GM21529 (cell line): ENCODE data around the gene RAB8B.

Experiments
- ATAC-seq: cut with Tn5 transposase; IDR thresholded peaks from one replicate; pipeline ENCODE4 v1.9.1; 2021; ENCODE audit not compliant: unreplicated experiment

Gene RAB8B

GRCh38 chr15:63188926-63189871, at the start of gene RAB8B:
RAB8B (plus strand) TSS chr15:63189606; CDS start chr15:63189625, 19 bp downstream.
- peak; percentile 68 for ATAC-seq

- ATAC-seq = no peak
Observed at GRCh38 chr15:63140936-63141335, 48.5 kb upstream of the RAB8B start.

GRCh38 chr15:63145426-63145825, 44.0 kb upstream of the RAB8B start:
- no peak for ATAC-seq

DNA sequence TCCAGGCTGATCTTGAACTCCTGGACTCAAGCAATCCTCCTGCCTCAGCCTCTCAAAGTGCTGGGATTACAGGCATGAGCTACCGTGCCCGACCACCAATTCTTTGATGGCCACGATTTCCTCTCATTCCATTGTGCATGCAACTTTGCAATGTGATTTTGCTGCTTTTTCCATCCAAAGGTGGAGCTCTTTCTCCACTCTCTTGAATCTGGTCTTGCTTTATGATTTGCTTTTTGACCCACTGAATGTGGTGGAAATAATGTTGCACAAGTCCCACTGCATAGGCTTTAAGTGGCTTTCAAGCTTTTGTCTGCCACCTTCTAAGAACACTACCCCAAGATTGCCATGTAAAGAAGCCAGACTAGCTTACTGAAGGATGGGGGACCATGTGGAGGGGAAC, 42.7 kb upstream of the RAB8B start:
- ATAC-seq = no peak

DNA sequence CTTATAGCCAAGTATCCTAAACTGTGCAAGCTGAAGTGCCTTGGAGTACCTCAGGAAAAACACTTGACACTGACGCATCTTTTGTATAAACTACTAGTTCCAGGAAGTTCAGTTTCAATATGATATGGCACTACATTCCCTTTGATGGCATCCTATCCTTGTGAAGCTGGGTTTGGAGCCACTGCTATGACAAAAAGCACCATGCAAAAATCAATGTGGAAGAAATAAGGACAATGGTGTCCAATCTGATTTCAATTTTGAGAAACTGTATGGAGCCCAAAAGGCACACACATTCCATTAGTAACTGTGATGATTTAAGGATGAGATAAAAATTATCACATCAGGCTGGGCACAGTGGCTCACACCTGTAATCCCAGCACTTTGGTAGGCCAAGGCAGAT, 37.7 kb upstream of the RAB8B start:
- no peak for ATAC-seq

DNA sequence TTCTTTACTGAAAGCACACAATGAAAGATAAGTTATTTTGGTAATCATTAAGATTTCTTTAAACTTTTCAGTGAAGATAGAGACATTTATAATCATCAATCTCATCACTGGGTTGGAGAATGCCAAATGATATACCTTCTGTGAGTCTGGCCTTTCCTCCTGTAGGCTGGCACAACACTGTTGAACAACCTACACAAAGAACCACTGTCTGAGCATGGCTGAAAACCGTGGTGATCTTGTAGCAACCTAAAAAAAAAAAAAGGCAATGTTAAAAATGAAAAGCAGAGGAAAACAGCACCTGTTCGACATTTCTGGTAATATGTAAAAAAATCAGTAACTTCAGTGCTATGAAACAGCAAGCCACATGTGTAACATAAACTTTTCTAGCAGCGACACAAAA, 33.9 kb upstream of the RAB8B start:
- no peak for ATAC-seq

DNA sequence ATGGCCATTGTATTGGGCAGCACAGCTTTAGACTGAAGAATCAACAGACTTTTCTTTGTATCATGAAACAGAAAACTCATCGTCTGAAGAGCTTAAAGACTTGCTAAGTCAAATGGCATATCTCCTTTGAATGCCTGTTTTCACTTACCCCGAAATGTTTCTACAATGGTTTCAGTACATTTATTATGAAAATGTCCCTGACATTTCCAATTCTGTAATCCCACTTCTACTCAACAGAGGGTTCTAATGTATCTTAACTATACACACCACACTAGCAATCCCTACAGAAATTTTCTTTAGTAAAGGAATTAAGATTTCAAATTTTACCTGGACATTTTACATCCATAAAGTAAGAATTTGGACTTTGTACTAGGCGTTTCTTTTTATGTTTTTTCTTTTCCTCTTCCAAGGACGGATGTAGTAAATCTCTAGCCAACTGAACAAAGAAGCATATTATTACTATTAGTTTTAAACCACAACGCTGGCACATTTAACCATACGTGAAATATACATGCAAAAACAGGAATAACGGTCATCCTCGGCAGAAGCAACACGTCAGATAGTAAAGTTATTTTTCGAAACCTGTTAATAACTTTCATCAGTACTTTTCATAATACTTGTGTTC, 33.2 kb upstream of the RAB8B start:
- ATAC-seq = no peak

GRCh38 chr15:63156755-63157117, 32.7 kb upstream of the RAB8B start:
- no peak for ATAC-seq

DNA sequence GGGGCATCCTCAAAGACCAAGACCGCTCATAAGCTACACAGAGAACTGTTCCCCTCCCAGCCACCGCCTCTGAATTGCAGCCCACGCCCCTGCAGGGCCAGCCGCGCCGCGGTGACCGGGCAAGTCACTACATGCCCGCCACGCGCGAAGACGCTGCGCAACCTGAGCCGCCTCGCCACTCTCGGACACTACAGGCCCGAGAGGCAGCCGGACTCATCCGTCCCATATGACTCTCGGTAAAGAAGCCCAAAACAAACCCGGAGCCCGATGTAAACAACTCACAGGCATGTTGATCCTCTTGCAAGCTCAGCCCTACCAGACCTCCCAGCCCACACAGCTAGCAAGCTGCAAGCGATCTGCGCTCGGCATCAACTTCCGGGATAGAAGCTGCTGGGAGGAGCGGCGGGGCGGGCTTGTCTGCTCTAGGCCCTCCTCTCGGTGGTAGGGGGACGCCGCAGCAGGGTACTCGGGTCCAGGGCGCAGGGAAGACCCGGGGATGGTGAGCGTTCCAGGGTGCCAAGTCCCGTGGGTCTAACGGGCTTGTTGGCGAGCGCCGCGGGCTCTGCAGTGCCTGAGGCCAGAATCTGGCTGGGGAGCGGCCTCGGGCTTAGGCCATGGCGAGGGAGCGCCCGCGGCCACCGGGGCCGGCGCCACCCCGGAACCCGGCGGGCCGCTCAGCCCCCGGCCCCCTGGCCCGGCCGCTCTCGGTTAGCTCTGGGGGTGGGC, 32.1 kb upstream of the RAB8B start, which contains the start of gene RPS27L:
Gene RPS27L (minus strand): TSS at position 360 of the 726 bp plus-strand sequence. CDS start 72 bp downstream, at position 288.
- ATAC-seq = peak; percentile 90

GRCh38 chr15:63157891-63158431, 31.4 kb upstream of the RAB8B start:
- no peak for ATAC-seq

- no peak for ATAC-seq
Observed at GRCh38 chr15:63160638-63161037, 28.8 kb upstream of the RAB8B start.

- ATAC-seq = no peak
Observed at GRCh38 chr15:63163217-63163616, 26.2 kb upstream of the RAB8B start.

- no peak for ATAC-seq
Observed at GRCh38 chr15:63165166-63165859, 24.1 kb upstream of the RAB8B start.

GRCh38 chr15:63166219-63166618, 23.2 kb upstream of the RAB8B start:
- ATAC-seq = no peak

DNA sequence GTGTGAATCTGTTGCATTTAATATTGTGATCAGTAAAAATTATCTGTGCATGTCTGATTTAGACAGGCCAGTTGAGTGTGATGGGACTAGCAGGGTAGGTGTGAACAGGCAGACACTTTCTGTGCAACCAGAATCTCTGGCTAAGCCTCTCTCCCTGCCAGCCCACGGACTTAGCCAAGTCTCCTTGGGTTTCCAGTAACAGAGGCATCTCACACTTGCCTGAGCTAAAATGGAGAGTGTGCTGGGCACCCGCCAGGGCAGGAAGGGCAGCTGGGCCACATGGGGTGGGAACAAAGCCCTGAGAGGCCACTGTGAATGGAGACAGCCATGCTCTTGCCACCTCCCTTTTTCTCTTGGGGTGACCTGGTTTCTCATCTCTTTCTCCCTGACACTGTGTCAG, 19.6 kb upstream of the RAB8B start:
- ATAC-seq = no peak

DNA sequence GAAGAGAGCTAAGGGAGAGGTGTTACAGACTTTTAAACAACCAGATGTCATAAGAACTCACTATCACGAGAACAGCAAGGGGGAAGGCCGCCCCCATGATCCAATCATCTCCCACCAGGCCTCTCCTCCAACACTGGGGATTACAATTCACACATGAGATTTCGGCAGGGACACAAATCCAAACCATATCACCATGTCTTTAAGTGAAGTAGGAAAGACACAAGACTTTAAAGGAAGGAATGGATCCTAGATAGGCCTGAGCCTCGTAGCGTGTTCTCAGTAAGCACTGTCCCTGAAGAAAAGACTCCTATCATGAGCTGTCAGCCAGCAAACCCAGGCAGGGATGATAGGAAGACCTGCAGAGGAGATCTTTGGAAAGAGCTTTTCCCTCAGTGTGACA, 17.0 kb upstream of the RAB8B start:
- ATAC-seq = no peak

DNA sequence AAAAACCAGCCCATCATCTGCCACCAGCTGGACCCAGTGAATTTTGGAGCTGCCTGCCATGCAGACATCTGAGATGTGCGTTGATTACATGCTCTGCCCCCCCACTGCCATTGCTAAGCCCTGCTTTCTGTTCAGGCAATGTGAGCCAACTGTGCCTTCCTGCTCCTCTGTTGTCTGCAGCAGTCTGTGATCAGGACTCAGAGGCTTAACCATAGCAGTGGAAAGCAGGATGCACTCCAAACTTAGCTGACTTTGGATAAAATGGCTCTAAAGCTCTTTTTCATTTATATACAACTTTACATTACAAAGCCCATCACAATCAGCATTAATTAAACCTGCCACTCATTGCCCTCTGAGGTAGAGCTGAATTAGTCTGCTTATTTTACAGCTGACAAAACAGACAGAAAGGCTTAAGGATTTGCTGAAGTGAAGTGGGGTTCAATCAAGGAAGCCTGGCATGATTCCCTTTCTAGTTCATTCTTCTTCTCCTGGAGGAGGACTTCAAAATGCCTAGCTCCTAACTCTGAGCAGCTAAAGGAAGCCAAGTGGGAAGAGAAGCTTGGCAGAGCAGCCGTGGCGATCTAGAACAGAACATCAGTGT, 16.5 kb upstream of the RAB8B start:
- ATAC-seq = no peak

GRCh38 chr15:63176302-63176701, 13.1 kb upstream of the RAB8B start:
- no peak for ATAC-seq

DNA sequence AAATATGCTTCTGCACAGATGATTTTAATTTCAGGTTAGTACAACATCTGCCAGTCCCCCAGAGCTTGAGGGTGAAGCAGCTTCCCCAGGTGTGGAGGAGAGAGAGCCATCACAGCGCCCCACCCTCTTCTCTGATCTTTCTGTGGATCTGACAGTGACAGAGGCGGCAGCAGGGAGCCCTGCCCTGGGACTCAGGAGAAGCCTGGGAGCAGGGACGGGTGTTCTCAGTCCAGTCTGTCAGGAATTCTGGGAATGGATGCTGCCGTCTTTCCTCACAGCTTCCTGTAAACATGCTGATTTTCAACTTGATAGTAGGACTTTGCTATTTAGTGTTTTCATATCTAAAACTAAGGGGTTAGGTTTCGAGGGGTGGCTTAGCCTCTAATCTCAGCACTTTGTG, 11.4 kb upstream of the RAB8B start:
- ATAC-seq = no peak

DNA sequence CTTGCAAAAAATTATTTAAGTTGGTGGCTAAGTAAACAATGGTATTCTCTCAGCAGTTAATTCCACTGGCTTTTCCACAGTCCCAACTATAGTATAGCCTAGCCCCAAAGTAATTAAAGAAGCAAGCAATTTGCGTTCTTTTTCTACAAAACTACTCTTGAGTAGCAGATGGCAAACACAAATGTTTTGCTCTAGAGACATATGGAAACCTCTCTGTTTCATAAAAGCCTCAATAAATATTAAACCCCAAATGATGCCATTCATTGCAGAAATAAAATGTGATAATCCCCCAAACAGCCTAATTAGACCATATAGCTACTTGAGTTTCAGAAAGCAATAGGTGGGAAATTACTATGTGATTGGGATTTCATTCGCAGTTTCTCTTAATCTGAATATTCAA, 8.7 kb upstream of the RAB8B start:
- ATAC-seq = no peak
